Stimulated activated CD4-positive, alpha-beta T cell treated with anti-CD3 and anti-CD28 coated beads, Interleukin-15, amount 100 ng/mL, for 1 hour (primary cell): ENCODE data around the gene HCN2.
"Not testable (repeated sequence)": the region's sequence is repeated elsewhere in the genome, so short reads cannot be mapped to it uniquely, and the experiment has no call there.

Source experiments
- DNase-seq, 2 donors: peaks; one replicate each; pipeline ENCODE4 v3.0.0-alpha.2; 2020; ENCODE audit warnings: low read depth in 1 of 2, low spot score in 1 of 2

The HCN2 gene

GRCh38 chr19:617551-618246, 28.0 kb downstream of the HCN2 start:
- no peak for DNase-seq

- no peak for DNase-seq
Observed at GRCh38 chr19:618247-618619, 28.6 kb downstream of the HCN2 start.

GRCh38 chr19:618674-619285, 29.1 kb downstream of the HCN2 start:
- DNase-seq = no peak

GRCh38 chr19:619286-620002, 29.8 kb downstream of the HCN2 start:
- no peak for DNase-seq

- DNase-seq = no peak
Observed at GRCh38 chr19:620166-620862, 30.6 kb downstream of the HCN2 start.

GRCh38 chr19:621191-621590, 31.5 kb downstream of the HCN2 start:
- DNase-seq = not testable (repeated sequence)

GRCh38 chr19:621819-622218, 32.1 kb downstream of the HCN2 start:
- no peak for DNase-seq

- DNase-seq = no peak
Observed at GRCh38 chr19:622666-623065, 33.0 kb downstream of the HCN2 start.

GRCh38 chr19:623175-623916, 33.7 kb downstream of the HCN2 start:
- no peak for DNase-seq

GRCh38 chr19:623974-624373, 34.3 kb downstream of the HCN2 start:
- DNase-seq = no peak

GRCh38 chr19:624433-625109, 34.9 kb downstream of the HCN2 start:
- no peak for DNase-seq

- no peak for DNase-seq
Observed at GRCh38 chr19:625257-625656, 35.6 kb downstream of the HCN2 start.

GRCh38 chr19:626566-626965, 36.9 kb downstream of the HCN2 start:
- DNase-seq = not testable (repeated sequence)

- no peak for DNase-seq
Observed at GRCh38 chr19:628168-628567, 38.5 kb downstream of the HCN2 start.

- not testable (repeated sequence) for DNase-seq
Observed at GRCh38 chr19:629515-629914, 39.8 kb downstream of the HCN2 start.

GRCh38 chr19:629961-630714, 40.5 kb downstream of the HCN2 start:
- no peak for DNase-seq

- peak in 1 of 2 donors; percentile 22 for DNase-seq
Observed at GRCh38 chr19:632579-633067, 42.9 kb downstream of the HCN2 start.

GRCh38 chr19:633068-633785, 43.5 kb downstream of the HCN2 start, which contains the start of gene POLRMT:
Gene POLRMT (minus strand): TSS chr19:633537. CDS start chr19:633512, 25 bp downstream.
- DNase-seq = peak; percentile 92 to 94
